A549 (cell line): Measurements from ENCODE around the gene BRF1.
"Not testable (repeated sequence)": the region's sequence is repeated elsewhere in the genome, so short reads cannot be mapped to it uniquely, and the experiment has no call there.

ENCODE experiments used
- CHD2 ChIP-seq: fragments of 150-350 bp; IDR thresholded peaks from 2 replicates; pipeline ENCODE4 v1.6.1; 2014; ENCODE audit warnings: low read length; ENCODE audit not compliant: partially characterized antibody
- CHD4 ChIP-seq: fragments of 200-600 bp; sonication (generic); IDR thresholded peaks from 2 replicates; pipeline ENCODE4 v1.6.1; 2016; ENCODE audit warnings: antibody characterized with exemption, mild to moderate bottlenecking, borderline replicate concordance
- CTCF ChIP-seq: fragments of >200 bp; sonication (Bioruptor Twin); formaldehyde crosslinking; IDR thresholded peaks from 3 replicates; pipeline ENCODE4 v1.5.1; 2016
- EP300 ChIP-seq, 2 experiments: fragments of >200 bp; sonication (Bioruptor Twin); formaldehyde crosslinking; IDR thresholded peaks; 2 replicates in 1 of 2; 3 replicates in 1 of 2; pipeline ENCODE4 v1.6.1; 2016 to 2017
- HDAC2 ChIP-seq: fragments of 200-600 bp; sonication (generic); IDR thresholded peaks from 2 replicates; pipeline ENCODE4 v1.6.1; 2016
- HES2 ChIP-seq: fragments of >200 bp; sonication (Bioruptor Twin); formaldehyde crosslinking; IDR thresholded peaks from 2 replicates; pipeline ENCODE4 v1.6.1; 2016
- HOXA7 ChIP-seq: fragments of 250-450 bp; sonication (Bioruptor Pico); IDR thresholded peaks from 2 replicates; pipeline ENCODE4 v1.5.0; 2020; ENCODE audit warnings: mild to moderate bottlenecking, moderate library complexity
- JUNB ChIP-seq: fragments of >200 bp; sonication (Bioruptor Twin); formaldehyde crosslinking; IDR thresholded peaks from 2 replicates; pipeline ENCODE4 v1.6.1; 2016
- MAX ChIP-seq: IDR thresholded peaks from 2 replicates; pipeline ENCODE4 v1.6.1; 2012
- POLR2A ChIP-seq: IDR thresholded peaks from 2 replicates; pipeline ENCODE4 v1.6.1; 2012; ENCODE audit warnings: mild to moderate bottlenecking, low read length
- POLR2AphosphoS2 ChIP-seq: conservative IDR thresholded peaks from 2 replicates; pipeline ENCODE4 v1.6.1; 2012; ENCODE audit warnings: low read length, improper control_type of control experiment, inconsistent platforms
- SMC3 ChIP-seq: fragments of >200 bp; sonication (Bioruptor Twin); formaldehyde crosslinking; IDR thresholded peaks from 3 replicates; pipeline ENCODE4 v1.6.1; 2018; ENCODE audit warnings: inconsistent platforms
- ZC3H11A ChIP-seq: fragments of 450-650 bp; IDR thresholded peaks from 2 replicates; pipeline ENCODE4 v1.6.1; 2014; ENCODE audit warnings: antibody characterized with exemption, mild to moderate bottlenecking

- not testable (repeated sequence) for TF ChIP-seq CTCF; HDAC2; SMC3; ZC3H11A; HOXA7 (CRISPR knock-in tag); CHD2; HES2; POLR2A; POLR2AphosphoS2; EP300 (IDR thresholded peaks at IDR 0.05); CHD4; MAX; JUNB
Observed at GRCh38 chr14:105327695-105328045, 26.9 kb upstream of the BRF1 start.
